GM12878 (cell line): ENCODE data around the gene SELENOP. TPM values are rescaled to one million over a fixed set of nuclear protein-coding genes. Genes with fewer than 3 reads are reported as not detected.

Experiments
- ATAC-seq: fragments of 200-7000 bp; cut with Tn5 transposase; 3 replicates; pipeline ENCODE4 v1.9.1; 2020; ENCODE audit warnings: mild to moderate bottlenecking, moderate library complexity
- BruUV-seq: library from RNA; stranded (reverse); fragments of 400-500 nt; replicated peaks from 2 replicates; lab custom pipeline; 2021; lab: Mats Ljungman, UMichigan
- CTCF ChIA-PET: fragments of 300-600 bp; sonication (Branson Sonifier 250); formaldehyde crosslinking; extraction: SDS; loops from one replicate; lab custom pipeline; 2021; ENCODE audit warnings: inconsistent platforms; lab: Yijun Ruan, JAX
- POLR2A ChIA-PET: fragments of 350-600 bp; formaldehyde crosslinking; extraction: SDS; loops from one replicate; lab custom pipeline; 2021; ENCODE audit warnings: inconsistent platforms; lab: Charles Lee
- RAD21 ChIA-PET: fragments of 300-600 bp; sonication (Branson Sonifier 250); formaldehyde crosslinking; loops from one replicate; lab custom pipeline; 2023; ENCODE audit warnings: antibody characterized with exemption; ENCODE audit not compliant: unreplicated experiment; lab: Charles Lee
- SMC1A ChIA-PET: fragments of 300-600 bp; sonication (Branson Sonifier 250); formaldehyde crosslinking; loops from one replicate; lab custom pipeline; 2023; ENCODE audit not compliant: unreplicated experiment, uncharacterized antibody; lab: Charles Lee
- DNase-seq: peaks from one replicate; pipeline ENCODE4 v3.0.0-alpha.2; 2011; ENCODE audit warnings: low read depth, low spot score
- FAIRE-seq: peaks from 3 replicates; lab custom pipeline; 2011; peaks lifted over from hg19 to GRCh38; lab: Jason Lieb, UNC
- H2AFZ ChIP-seq: 2 replicates; pipeline ENCODE4 v1.6.0; 2011; ENCODE audit warnings: low read depth, low read length, control low read depth; ENCODE audit not compliant: control insufficient read depth
- H3K27ac ChIP-seq: 2 replicates; pipeline ENCODE4 v1.5.1; 2011; ENCODE audit warnings: control low read depth; ENCODE audit not compliant: control insufficient read depth, insufficient read depth
- H3K27me3 ChIP-seq, 2 experiments: replicated peaks in 1 of 2; 2 replicates each; pipeline versions ENCODE4 v1.6.0 to v1.6.1; 2011; ENCODE audit warnings: low read length in 1 of 2; ENCODE audit not compliant: control insufficient read depth in 2 of 2, insufficient read depth in 2 of 2
- H3K36me3 ChIP-seq, 2 experiments: 2 replicates each; pipeline ENCODE4 v1.5.1; 2011; ENCODE audit warnings: low read length in 1 of 2; ENCODE audit not compliant: control insufficient read depth in 2 of 2, insufficient read depth in 2 of 2
- H3K4me1 ChIP-seq: 2 replicates; pipeline ENCODE4 v1.6.1; 2011; ENCODE audit warnings: mild to moderate bottlenecking, low read length, moderate library complexity, mixed read lengths; ENCODE audit not compliant: control insufficient read depth, insufficient read depth
- H3K4me2 ChIP-seq: 2 replicates; pipeline ENCODE4 v1.6.0; 2011; ENCODE audit warnings: control low read depth; ENCODE audit not compliant: control insufficient read depth, insufficient read depth
- H3K4me3 ChIP-seq: fragments of 200-600 bp; sonication (generic); 2 replicates; pipeline ENCODE4 v1.5.1; 2016
- H3K79me2 ChIP-seq: 2 replicates; pipeline ENCODE4 v1.6.0; 2011; ENCODE audit warnings: low read length; ENCODE audit not compliant: control insufficient read depth, insufficient read depth
- H3K9ac ChIP-seq: 2 replicates; pipeline ENCODE4 v1.8.0; 2011; ENCODE audit warnings: low read length, control low read depth, mixed read lengths; ENCODE audit not compliant: control insufficient read depth, insufficient read depth
- H3K9me3 ChIP-seq: replicated peaks from 3 replicates; pipeline ENCODE4 v1.5.1; 2011; ENCODE audit warnings: mild to moderate bottlenecking, low read length; ENCODE audit not compliant: control insufficient read depth, insufficient read depth
- H4K20me1 ChIP-seq: 2 replicates; pipeline ENCODE4 v1.6.0; 2011; ENCODE audit not compliant: control insufficient read depth, insufficient read depth
- ATF7 ChIP-seq: fragments of 450-650 bp; IDR thresholded peaks from 2 replicates; pipeline ENCODE4 v1.6.1; 2016; ENCODE audit warnings: low read depth, mild to moderate bottlenecking
- BACH1 ChIP-seq: fragments of 450-650 bp; IDR thresholded peaks from 2 replicates; pipeline ENCODE4 v1.6.1; 2017; ENCODE audit warnings: mild to moderate bottlenecking, borderline replicate concordance
- CBX3 ChIP-seq: fragments of 200-600 bp; sonication (generic); IDR thresholded peaks from 2 replicates; pipeline ENCODE4 v1.6.1; 2016; ENCODE audit warnings: low read depth, borderline replicate concordance
- CHD2 ChIP-seq: IDR thresholded peaks from 2 replicates; pipeline ENCODE4 v1.6.1; 2011; ENCODE audit warnings: low read depth, low read length, improper control_type of control experiment, borderline replicate concordance
- EP300 ChIP-seq, 2 experiments: fragments of 150-350 bp in 1 of 2; IDR thresholded peaks; 2 replicates each; pipeline ENCODE4 v1.6.1; 2011 to 2012; ENCODE audit warnings: low read depth in 2 of 2, low read length in 2 of 2, borderline replicate concordance in 1 of 2, improper control_type of control experiment in 1 of 2, inconsistent platforms in 1 of 2; ENCODE audit not compliant: control insufficient read depth in 1 of 2
- ETV6 ChIP-seq, 2 experiments: fragments of 450-650 bp in 1 of 2; IDR thresholded peaks in 1 of 2; conservative IDR thresholded peaks in 1 of 2; 2 replicates each; pipeline ENCODE4 v1.6.1; 2014; ENCODE audit warnings: antibody characterized with exemption in 1 of 2, borderline replicate concordance in 1 of 2, low read depth in 1 of 2, mild to moderate bottlenecking in 1 of 2, moderate library complexity in 1 of 2
- FOS ChIP-seq: IDR thresholded peaks from 3 replicates; pipeline ENCODE4 v1.6.1; 2011; ENCODE audit warnings: borderline replicate concordance; ENCODE audit not compliant: insufficient read length; ENCODE audit errors: extremely low read depth
- FOXK2 ChIP-seq: fragments of 450-650 bp; IDR thresholded peaks from 2 replicates; pipeline ENCODE4 v1.6.1; 2017; ENCODE audit warnings: mild to moderate bottlenecking, moderate library complexity
- GABPA ChIP-seq: IDR thresholded peaks from 2 replicates; pipeline ENCODE4 v1.6.1; 2014; ENCODE audit warnings: antibody characterized with exemption, low read depth, mild to moderate bottlenecking, inconsistent platforms
- IKZF1 ChIP-seq: fragments of 450-650 bp; conservative IDR thresholded peaks from 2 replicates; pipeline ENCODE4 v1.6.1; 2017; ENCODE audit warnings: antibody characterized with exemption, mild to moderate bottlenecking
- MTA2 ChIP-seq: fragments of 450-650 bp; IDR thresholded peaks from 2 replicates; pipeline ENCODE4 v1.6.1; 2016; ENCODE audit warnings: low read depth, mild to moderate bottlenecking, moderate library complexity
- POU2F2 ChIP-seq: IDR thresholded peaks from 3 replicates; pipeline ENCODE4 v1.6.1; 2011; ENCODE audit warnings: low read depth, mild to moderate bottlenecking, low read length, borderline replicate concordance
- RCOR1 ChIP-seq: conservative IDR thresholded peaks from 2 replicates; pipeline ENCODE4 v1.6.1; 2012; ENCODE audit warnings: low read depth, low read length, improper control_type of control experiment
- SMARCA5 ChIP-seq: fragments of 450-650 bp; IDR thresholded peaks from 2 replicates; pipeline ENCODE4 v1.6.1; 2017; ENCODE audit warnings: mild to moderate bottlenecking
- SMC3 ChIP-seq: IDR thresholded peaks from 2 replicates; pipeline ENCODE4 v1.6.1; 2011; ENCODE audit warnings: low read length, improper control_type of control experiment, borderline replicate concordance
- STAT1 ChIP-seq: fragments of 450-650 bp; conservative IDR thresholded peaks from 2 replicates; pipeline ENCODE4 v1.6.1; 2014; ENCODE audit warnings: antibody characterized with exemption, mild to moderate bottlenecking
- SUZ12 ChIP-seq: fragments of 200-600 bp; sonication (generic); IDR thresholded peaks from one replicate; pipeline ENCODE4 v1.6.1; 2018; ENCODE audit warnings: antibody characterized with exemption, mild to moderate bottlenecking; ENCODE audit not compliant: unreplicated experiment
- ZNF384 ChIP-seq: IDR thresholded peaks from 2 replicates; pipeline ENCODE4 v1.6.1; 2012; ENCODE audit warnings: low read depth, mild to moderate bottlenecking, low read length, improper control_type of control experiment, borderline replicate concordance
- WGBS: methylation state at CpG from one replicate; pipeline ENCODE4 v1.1.6; 2016; ENCODE audit warnings: low lambda C conversion rate; ENCODE audit not compliant: insufficient replicate concordance, insufficient coverage; ENCODE audit errors: missing lambda C conversion rate; 5-methylcytosine and 5-hydroxymethylcytosine counted together
- in situ Hi-C: fragments of 300-500 bp; cut with MboI; formaldehyde crosslinking; loops from 9 replicates; pipeline ENCODE4 v1.14.3; 2018; ENCODE audit warnings: mixed read lengths
- intact Hi-C: fragments of 100-400 bp; cut with micrococcal nuclease; formaldehyde crosslinking; loops from one replicate; pipeline ENCODE4 v1.14.2; 2022; ENCODE audit not compliant: unreplicated experiment
- polyA plus RNA-seq, 11 experiments: library from polyadenylated mRNA; depleted of rRNA in 4 of 11; unstranded in 6 of 11; stranded (reverse) in 5 of 11; fragments of >200 nt; fragmentation: Nextera tagmentation in 4 of 11; fragmentation: Illumina TruSeq in 1 of 11; extraction: Ambion mirVana in 4 of 11; extraction: Trizol in 1 of 11; gene quantifications; 1 replicate in 1 of 11; 2 replicates in 10 of 11; pipeline versions ENCODE4 v1.2.1 to v1.2.3, GENCODE V29; 2011 to 2016; ENCODE audit warnings: inconsistent platforms in 2 of 11, missing spikeins in 2 of 11, low read depth in 1 of 11
- total RNA-seq, 4 experiments: library from RNA; depleted of rRNA in 3 of 4; stranded (reverse); fragments of >200 nt in 3 of 4; fragmentation: Illumina TruSeq in 1 of 4; extraction: Trizol in 1 of 4; gene quantifications; 2 replicates each; pipeline versions ENCODE4 v1.2.1 to v1.2.3, GENCODE V29; 2013 to 2021
- TF ChIP-seq, protein P1 (sequence below): fragments of 450-650 bp; IDR thresholded peaks from 2 replicates; pipeline ENCODE4 v1.6.1; 2014; ENCODE audit warnings: mild to moderate bottlenecking
- TF ChIP-seq, protein P2 (sequence below): fragments of 150-350 bp; IDR thresholded peaks from 2 replicates; pipeline ENCODE4 v1.6.1; 2016; ENCODE audit warnings: low read depth, low read length

The SELENOP gene
- total and polyA plus RNA-seq, 10 of the 15 experiments (the other 5 are each of a cell fraction or from before 2014, with no cell fraction given), result 0.08 to 5.1 (median 0.88) TPM; not detected in 3

GRCh38 chr5:42781584-42781983 lies 30.1 kb downstream of the SELENOP start:
- H3K9ac ChIP-seq, result no peak overlapping the region
- no peaks in the 10 kb centered on the region for H3K79me2 ChIP-seq
- H3K27me3 ChIP-seq, result no peaks in the 10 kb centered on the region
- TF ChIP-seq ETV6 (conservative IDR thresholded peaks at IDR 0.05 in 1 of 2, IDR thresholded peaks at IDR 0.05 in 1 of 2; ENCODE audit: borderline replicate concordance in 1 of 2, low read depth in 1 of 2) (no peak), STAT1 (no peak), IKZF1 (no peak), BACH1 (no peak), GABPA (no peak), CBX3 (no peak), FOS (no peak), ATF7 (no peak), ZNF384 (no peak), CHD2 (no peak), RCOR1 (no peak), EP300 (IDR thresholded peaks at IDR 0.05; ENCODE audit: borderline replicate concordance in 1 of 2, control insufficient read depth in 1 of 2, low read depth in 2 of 2, low read length in 2 of 2) (no peak), SUZ12 (no peak), SMC3 (no peak), MTA2 (no peak), FOXK2 (no peak), SMARCA5 (no peak), POU2F2 (no peak)
- TF ChIP-seq, protein P1, sequence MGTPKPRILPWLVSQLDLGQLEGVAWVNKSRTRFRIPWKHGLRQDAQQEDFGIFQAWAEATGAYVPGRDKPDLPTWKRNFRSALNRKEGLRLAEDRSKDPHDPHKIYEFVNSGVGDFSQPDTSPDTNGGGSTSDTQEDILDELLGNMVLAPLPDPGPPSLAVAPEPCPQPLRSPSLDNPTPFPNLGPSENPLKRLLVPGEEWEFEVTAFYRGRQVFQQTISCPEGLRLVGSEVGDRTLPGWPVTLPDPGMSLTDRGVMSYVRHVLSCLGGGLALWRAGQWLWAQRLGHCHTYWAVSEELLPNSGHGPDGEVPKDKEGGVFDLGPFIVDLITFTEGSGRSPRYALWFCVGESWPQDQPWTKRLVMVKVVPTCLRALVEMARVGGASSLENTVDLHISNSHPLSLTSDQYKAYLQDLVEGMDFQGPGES, result no peak
- TF ChIP-seq, protein P2, sequence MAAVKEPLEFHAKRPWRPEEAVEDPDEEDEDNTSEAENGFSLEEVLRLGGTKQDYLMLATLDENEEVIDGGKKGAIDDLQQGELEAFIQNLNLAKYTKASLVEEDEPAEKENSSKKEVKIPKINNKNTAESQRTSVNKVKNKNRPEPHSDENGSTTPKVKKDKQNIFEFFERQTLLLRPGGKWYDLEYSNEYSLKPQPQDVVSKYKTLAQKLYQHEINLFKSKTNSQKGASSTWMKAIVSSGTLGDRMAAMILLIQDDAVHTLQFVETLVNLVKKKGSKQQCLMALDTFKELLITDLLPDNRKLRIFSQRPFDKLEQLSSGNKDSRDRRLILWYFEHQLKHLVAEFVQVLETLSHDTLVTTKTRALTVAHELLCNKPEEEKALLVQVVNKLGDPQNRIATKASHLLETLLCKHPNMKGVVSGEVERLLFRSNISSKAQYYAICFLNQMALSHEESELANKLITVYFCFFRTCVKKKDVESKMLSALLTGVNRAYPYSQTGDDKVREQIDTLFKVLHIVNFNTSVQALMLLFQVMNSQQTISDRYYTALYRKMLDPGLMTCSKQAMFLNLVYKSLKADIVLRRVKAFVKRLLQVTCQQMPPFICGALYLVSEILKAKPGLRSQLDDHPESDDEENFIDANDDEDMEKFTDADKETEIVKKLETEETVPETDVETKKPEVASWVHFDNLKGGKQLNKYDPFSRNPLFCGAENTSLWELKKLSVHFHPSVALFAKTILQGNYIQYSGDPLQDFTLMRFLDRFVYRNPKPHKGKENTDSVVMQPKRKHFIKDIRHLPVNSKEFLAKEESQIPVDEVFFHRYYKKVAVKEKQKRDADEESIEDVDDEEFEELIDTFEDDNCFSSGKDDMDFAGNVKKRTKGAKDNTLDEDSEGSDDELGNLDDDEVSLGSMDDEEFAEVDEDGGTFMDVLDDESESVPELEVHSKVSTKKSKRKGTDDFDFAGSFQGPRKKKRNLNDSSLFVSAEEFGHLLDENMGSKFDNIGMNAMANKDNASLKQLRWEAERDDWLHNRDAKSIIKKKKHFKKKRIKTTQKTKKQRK, result no peak
- H3K4me3 ChIP-seq, result no peak overlapping the region
- no peak overlapping the region for H2AFZ ChIP-seq
- BruUV-seq, result no TSS peak
- H3K4me2 ChIP-seq, result no peak overlapping the region
- no peaks in the 10 kb centered on the region for H3K36me3 ChIP-seq
- intact Hi-C loops (no loop called here), in situ Hi-C loops (no loop called here)
- no peaks in the 10 kb centered on the region for H4K20me1 ChIP-seq
- FAIRE-seq, result no peak
- POLR2A ChIA-PET, result no interaction called here
- CTCF ChIA-PET, result interaction anchor here (0.8 to 1.4 kb wide), 4 partner anchors 14 to 108 kb away, joined by 3 to 8 read pairs (median 4); no protein-coding TSS in a partner anchor
- H3K27ac ChIP-seq, result no peak overlapping the region
- ATAC-seq, result no peak
- no peaks in the 10 kb centered on the region for H3K4me1 ChIP-seq
- no peak for DNase-seq
- RAD21 ChIA-PET, result no interaction called here
- no peaks in the 10 kb centered on the region; the same call in 1 of the 3 replicates for H3K9me3 ChIP-seq
- SMC1A ChIA-PET, result interaction anchor here (1.3 to 1.7 kb wide), 2 partner anchors 19 to 91 kb away, joined by 4 to 5 read pairs; no protein-coding TSS in a partner anchor
- WGBS, result 95% methylated on average over 1 of the region's 1 CpG
